ENCODE results near the gene TAL1.

TAL1 gene

GRCh38 chr1:47227341-47228232 is 4.4 kb downstream of the TAL1 start:
- H3K27ac ChIP-seq, result no peak overlapping the region
- peaks cover 94% of the 10 kb centered on the region for H3K27me3 ChIP-seq (replicated peaks)
- H3K36me3 ChIP-seq (replicated peaks), result no peaks in the 10 kb centered on the region
- no peak for TF ChIP-seq CTCF (IDR thresholded peaks at IDR 0.05; ENCODE audit: low read depth, low read length, missing control alignments)
- DNase-seq, result no peak
- no peak overlapping the region for H3K4me3 ChIP-seq (ENCODE audit: low read depth, low read length)
- in situ Hi-C loops (cut with HindIII; ENCODE audit: low pct_ligation_motif_present, low sequenced_read_pairs), result no loop called here

- Histone ChIP-seq H3K27me3 (replicated peaks) (peaks cover 95% of the 10 kb centered on the region), H3K4me3 (ENCODE audit: low read depth, low read length) (no peak overlapping the region), H3K36me3 (replicated peaks) (no peaks in the 10 kb centered on the region), H3K27ac (no peak overlapping the region)
- DNase-seq, result no peak
- in situ Hi-C loops (cut with HindIII; ENCODE audit: low pct_ligation_motif_present, low sequenced_read_pairs), result no loop called here
- no peak for TF ChIP-seq CTCF (IDR thresholded peaks at IDR 0.05; ENCODE audit: low read depth, low read length, missing control alignments)
Measured at GRCh38 chr1:47226839-47227215, 5.2 kb downstream of the TAL1 start.

- Histone ChIP-seq H3K27me3 (replicated peaks) (peaks cover 90% of the 10 kb centered on the region), H3K36me3 (replicated peaks) (no peaks in the 10 kb centered on the region), H3K27ac (no peak overlapping the region), H3K4me3 (ENCODE audit: low read depth, low read length) (no peak overlapping the region)
- no peak for TF ChIP-seq CTCF (IDR thresholded peaks at IDR 0.05; ENCODE audit: low read depth, low read length, missing control alignments)
- in situ Hi-C loops (cut with HindIII; ENCODE audit: low pct_ligation_motif_present, low sequenced_read_pairs), result no loop called here
- no peak for DNase-seq
Measured at GRCh38 chr1:47226121-47226838, 5.7 kb downstream of the TAL1 start.

GRCh38 chr1:47225430-47226100 is 6.5 kb downstream of the TAL1 start:
- in situ Hi-C loops (cut with HindIII; ENCODE audit: low pct_ligation_motif_present, low sequenced_read_pairs), result no loop called here
- Histone ChIP-seq H3K36me3 (replicated peaks) (no peaks in the 10 kb centered on the region), H3K27me3 (replicated peaks) (peaks cover 84% of the 10 kb centered on the region), H3K4me3 (ENCODE audit: low read depth, low read length) (no peak overlapping the region), H3K27ac (no peak overlapping the region)
- TF ChIP-seq CTCF (IDR thresholded peaks at IDR 0.05; ENCODE audit: low read depth, low read length, missing control alignments), result no peak
- no peak for DNase-seq

- in situ Hi-C loops (cut with HindIII; ENCODE audit: low pct_ligation_motif_present, low sequenced_read_pairs), result no loop called here
- H3K36me3 ChIP-seq (replicated peaks), result no peaks in the 10 kb centered on the region
- peaks cover 77% of the 10 kb centered on the region for H3K27me3 ChIP-seq (replicated peaks)
- no peak overlapping the region for H3K27ac ChIP-seq
- TF ChIP-seq CTCF (IDR thresholded peaks at IDR 0.05; ENCODE audit: low read depth, low read length, missing control alignments), result no peak
- H3K4me3 ChIP-seq (ENCODE audit: low read depth, low read length), result no peak overlapping the region
- no peak for DNase-seq
Measured at GRCh38 chr1:47224676-47225399, 7.2 kb downstream of the TAL1 start.
